PC-9 (cell line): Measurements from ENCODE around the gene ABCA2. TPM values are rescaled to one million over a fixed set of nuclear protein-coding genes. Genes with fewer than 3 reads are reported as not detected.

ENCODE experiments used
- BruUV-seq: library from RNA; stranded (reverse); fragments of 400-500 nt; replicated peaks from 2 replicates; lab custom pipeline; 2021; lab: Mats Ljungman, UMichigan
- CTCF ChIA-PET: fragments of 300-600 bp; sonication (Branson Sonifier 250); formaldehyde crosslinking; loops from one replicate; lab custom pipeline; 2022; ENCODE audit warnings: antibody characterized with exemption; lab: Charles Lee
- POLR2A ChIA-PET: fragments of 300-600 bp; sonication (Branson Sonifier 250); formaldehyde crosslinking; loops from one replicate; lab custom pipeline; 2022; ENCODE audit warnings: antibody characterized with exemption; ENCODE audit not compliant: unreplicated experiment; lab: Charles Lee
- DNase-seq, 2 experiments: peaks; one replicate each; pipeline versions ENCODE4 v3.0.0 to v3.0.0-alpha.2; 2015 to 2022; ENCODE audit warnings: mixed read lengths in 1 of 2
- H2AFZ ChIP-seq: fragments of 200-600 bp; sonication (generic); 2 replicates; pipeline ENCODE4 v1.8.1; 2017; ENCODE audit warnings: antibody characterized with exemption
- H3F3A ChIP-seq: fragments of 200-600 bp; sonication (generic); 2 replicates; pipeline ENCODE4 v1.8.1; 2017; ENCODE audit warnings: antibody characterized with exemption, mild to moderate bottlenecking, low read depth; ENCODE audit not compliant: insufficient read depth
- H3K27ac ChIP-seq: fragments of 200-600 bp; sonication (generic); 2 replicates; pipeline ENCODE4 v1.6.1; 2016; ENCODE audit warnings: mixed run types
- H3K27me3 ChIP-seq: fragments of 200-600 bp; sonication (generic); 2 replicates; pipeline ENCODE4 v1.6.1; 2016; ENCODE audit warnings: low read depth, mixed run types; ENCODE audit not compliant: insufficient read depth
- H3K36me3 ChIP-seq: fragments of 200-600 bp; sonication (generic); 2 replicates; pipeline ENCODE4 v1.6.1; 2016; ENCODE audit warnings: low read depth, mixed run types
- H3K4me1 ChIP-seq: fragments of 200-600 bp; sonication (generic); replicated peaks from 2 replicates; pipeline ENCODE4 v1.6.1; 2016; ENCODE audit warnings: mixed run types; ENCODE audit not compliant: insufficient read depth
- H3K4me2 ChIP-seq: fragments of 200-600 bp; sonication (generic); 2 replicates; pipeline ENCODE4 v1.6.1; 2017; ENCODE audit warnings: mixed run types
- H3K4me3 ChIP-seq: fragments of 200-600 bp; sonication (generic); 2 replicates; pipeline ENCODE4 v1.6.1; 2016; ENCODE audit warnings: mixed run types
- H3K79me2 ChIP-seq: fragments of 200-600 bp; sonication (generic); 2 replicates; pipeline ENCODE4 v1.6.1; 2017; ENCODE audit warnings: low read depth, mixed run types
- H3K9me2 ChIP-seq: fragments of 200-600 bp; sonication (generic); 2 replicates; pipeline ENCODE4 v1.8.1; 2017; ENCODE audit warnings: mild to moderate bottlenecking; ENCODE audit not compliant: insufficient read depth
- H3K9me3 ChIP-seq: fragments of 200-600 bp; sonication (generic); 2 replicates; pipeline ENCODE4 v1.8.1; 2016; ENCODE audit warnings: low read depth; ENCODE audit not compliant: insufficient read depth
- H4K20me1 ChIP-seq: fragments of 200-600 bp; sonication (generic); 2 replicates; pipeline ENCODE4 v1.8.1; 2017; ENCODE audit not compliant: insufficient read depth
- CTCF ChIP-seq: fragments of 200-600 bp; sonication (generic); conservative IDR thresholded peaks from 2 replicates; pipeline ENCODE4 v1.6.1; 2017; ENCODE audit warnings: mixed run types, antibody characterized with exemption, mild to moderate bottlenecking, moderate library complexity
- EZH2 ChIP-seq: fragments of 200-600 bp; sonication (generic); IDR thresholded peaks from 2 replicates; pipeline ENCODE4 v1.8.0; 2017; ENCODE audit warnings: antibody characterized with exemption, low read depth
- intact Hi-C: fragments of 100-400 bp; cut with micrococcal nuclease; formaldehyde crosslinking; loops from one replicate; pipeline ENCODE4 v1.10.0; 2022; ENCODE audit not compliant: unreplicated experiment
- total RNA-seq: library from RNA; stranded (reverse); gene quantifications from 2 replicates; pipeline ENCODE4 v1.2.3, GENCODE V29; 2021

Gene ABCA2
- total RNA-seq, 1 experiment from 2014 or later, result 79.2 TPM

GRCh38 chr9:136958473-136958872 lies 69.6 kb downstream of the ABCA2 start:
- H3F3A ChIP-seq, result peaks cover 8% of the 10 kb centered on the region; the same call in 1 of the 2 replicates

GRCh38 chr9:136957901-136958300 lies 70.1 kb downstream of the ABCA2 start:
- ChIA-PET POLR2A (no interaction called here), CTCF (no interaction called here)
- Histone ChIP-seq H3K9me3 (no peaks in the 10 kb centered on the region), H3K4me1 (no peaks in the 10 kb centered on the region), H3F3A (peaks cover 6% of the 10 kb centered on the region; the same call in 1 of the 2 replicates), H3K4me3 (no peak overlapping the region), H3K27me3 (no peaks in the 10 kb centered on the region), H3K79me2 (no peaks in the 10 kb centered on the region), H3K4me2 (no peak overlapping the region), H3K36me3 (no peaks in the 10 kb centered on the region), H4K20me1 (no peaks in the 10 kb centered on the region), H2AFZ (no peak overlapping the region), H3K27ac (no peak overlapping the region), H3K9me2 (no peaks in the 10 kb centered on the region)
- intact Hi-C loops, result no loop called here
- no TSS peak for BruUV-seq
- no peak for DNase-seq
- no peak for TF ChIP-seq EZH2
- no peak for TF ChIP-seq CTCF

More at GRCh38 chr9:136958473-136958872, 69.6 kb downstream of the ABCA2 start:
- no peak for DNase-seq
- intact Hi-C loops, result no loop called here
- no peaks in the 10 kb centered on the region for H3K4me1 ChIP-seq
- no peaks in the 10 kb centered on the region for H3K9me2 ChIP-seq
- H4K20me1 ChIP-seq, result no peaks in the 10 kb centered on the region
- ChIA-PET CTCF (no interaction called here), POLR2A (no interaction called here)
- TF ChIP-seq CTCF (no peak), EZH2 (no peak)
- no peaks in the 10 kb centered on the region for H3K27me3 ChIP-seq
- H3K36me3 ChIP-seq, result no peaks in the 10 kb centered on the region
- H3K79me2 ChIP-seq, result no peaks in the 10 kb centered on the region
- no peaks in the 10 kb centered on the region for H3K9me3 ChIP-seq
- H3K4me2 ChIP-seq, result no peak overlapping the region
- no peak overlapping the region for H3K4me3 ChIP-seq
- H2AFZ ChIP-seq, result no peak overlapping the region
- BruUV-seq, result no TSS peak
- no peak overlapping the region for H3K27ac ChIP-seq

- no peaks in the 10 kb centered on the region for H3K4me1 ChIP-seq
- intact Hi-C loops, result no loop called here
- no peaks in the 10 kb centered on the region for H3K79me2 ChIP-seq
- no peaks in the 10 kb centered on the region for H3K36me3 ChIP-seq
- H3K4me3 ChIP-seq, result no peak overlapping the region
- H3K27me3 ChIP-seq, result no peaks in the 10 kb centered on the region
- no peaks in the 10 kb centered on the region for H4K20me1 ChIP-seq
- no peak overlapping the region for H2AFZ ChIP-seq
- no TSS peak for BruUV-seq
- no peaks in the 10 kb centered on the region for H3K9me3 ChIP-seq
- H3K27ac ChIP-seq, result no peak overlapping the region
- H3K9me2 ChIP-seq, result no peaks in the 10 kb centered on the region
- POLR2A ChIA-PET, result no interaction called here
- CTCF ChIA-PET, result no interaction called here
- TF ChIP-seq CTCF, result no peak
- no peak for TF ChIP-seq EZH2
- peaks cover 2% of the 10 kb centered on the region; the same call in 1 of the 2 replicates for H3F3A ChIP-seq
- no peak for DNase-seq
- no peak overlapping the region for H3K4me2 ChIP-seq
Measured at GRCh38 chr9:136957461-136957860, 70.6 kb downstream of the ABCA2 start.

Other genes with a start within 250 kb of the ABCA2 start
- gene TMEM141, start 236.9 kb downstream of the ABCA2 start, total RNA-seq, result 83.6 and 124 TPM in 2 replicates
- 3.6 and 5.3 TPM in 2 replicates for gene CCDC183, start 231.9 kb downstream of the ABCA2 start, total RNA-seq
- 116 and 136 TPM in 2 replicates for gene RABL6, start 220.3 kb downstream of the ABCA2 start, total RNA-seq
- gene AJM1, start 185.8 kb downstream of the ABCA2 start, total RNA-seq, result 5.3 and 5.9 TPM in 2 replicates
- gene PHPT1, start 178.8 kb downstream of the ABCA2 start, total RNA-seq, result 112 and 114 TPM in 2 replicates
- 9.2 and 11.6 TPM in 2 replicates for gene MAMDC4, start 175.9 kb downstream of the ABCA2 start, total RNA-seq
- 275 and 338 TPM in 2 replicates for gene EDF1, start 161.9 kb downstream of the ABCA2 start, total RNA-seq
- gene TRAF2, start 141.7 kb downstream of the ABCA2 start, total RNA-seq, result 42.7 and 48.0 TPM in 2 replicates
- 101 and 125 TPM in 2 replicates for gene FBXW5, start 83.5 kb downstream of the ABCA2 start, total RNA-seq
- gene C8G, start 83.0 kb downstream of the ABCA2 start, total RNA-seq, result 2.3 and 4.4 TPM in 2 replicates
- 9.3 and 14.2 TPM in 2 replicates for gene LCN12, start 76.0 kb downstream of the ABCA2 start, total RNA-seq
- gene PTGDS, start 50.7 kb downstream of the ABCA2 start, total RNA-seq, result 1.7 and 2.0 TPM in 2 replicates
- gene LCNL1, start 45.2 kb downstream of the ABCA2 start, total RNA-seq, result 0.41 and 0.43 TPM in 2 replicates
- gene PAXX, start 35.8 kb downstream of the ABCA2 start, total RNA-seq, result 54.9 and 78.9 TPM in 2 replicates
- 24.1 and 39.7 TPM in 2 replicates for gene CLIC3, start 31.7 kb downstream of the ABCA2 start, total RNA-seq
- not detected in 2 replicates for gene FUT7, start 3.9 kb upstream of the ABCA2 start, total RNA-seq
- 89.8 and 137 TPM in 2 replicates for gene NPDC1, start 17.9 kb upstream of the ABCA2 start, total RNA-seq
- gene ENTPD2, start 25.8 kb upstream of the ABCA2 start, total RNA-seq, result 9.0 and 14.1 TPM in 2 replicates
- gene SAPCD2, start 42.3 kb upstream of the ABCA2 start, total RNA-seq, result 46.9 and 50.3 TPM in 2 replicates
- gene UAP1L1, start 49.3 kb upstream of the ABCA2 start, total RNA-seq, result 9.9 and 14.7 TPM in 2 replicates
- gene MAN1B1, start 58.7 kb upstream of the ABCA2 start, total RNA-seq, result 79.3 and 107 TPM in 2 replicates
- 104 and 126 TPM in 2 replicates for gene DPP7, start 86.5 kb upstream of the ABCA2 start, total RNA-seq
- gene GRIN1, start 110.9 kb upstream of the ABCA2 start, total RNA-seq, result 0.10 TPM in 1 of 2 replicates, not detected in the other
- gene LRRC26, start 141.8 kb upstream of the ABCA2 start, total RNA-seq, result 2.3 and 2.5 TPM in 2 replicates
- 0.74 and 1.5 TPM in 2 replicates for gene TMEM210, start 143.8 kb upstream of the ABCA2 start, total RNA-seq
- 92.1 and 95.4 TPM in 2 replicates for gene ANAPC2, start 160.3 kb upstream of the ABCA2 start, total RNA-seq
- gene SSNA1, start 160.4 kb upstream of the ABCA2 start, total RNA-seq, result 98.7 and 109 TPM in 2 replicates
- gene TPRN, start 172.5 kb upstream of the ABCA2 start, total RNA-seq, result 61.0 and 61.8 TPM in 2 replicates
- 43.3 and 45.5 TPM in 2 replicates for gene TMEM203, start 177.4 kb upstream of the ABCA2 start, total RNA-seq
- 27.7 and 28.8 TPM in 2 replicates for gene NDOR1, start 177.5 kb upstream of the ABCA2 start, total RNA-seq
- 31.3 and 38.0 TPM in 2 replicates for gene RNF208, start 194.0 kb upstream of the ABCA2 start, total RNA-seq
- gene CYSRT1, start 196.9 kb upstream of the ABCA2 start, total RNA-seq, result 9.0 and 15.2 TPM in 2 replicates
- 3.9 and 4.7 TPM in 2 replicates for gene RNF224, start 199.3 kb upstream of the ABCA2 start, total RNA-seq
- 1.4 and 2.5 TPM in 2 replicates for gene SLC34A3, start 202.7 kb upstream of the ABCA2 start, total RNA-seq
- 441 and 494 TPM in 2 replicates for gene TUBB4B, start 213.1 kb upstream of the ABCA2 start, total RNA-seq
- gene STPG3, start 223.0 kb upstream of the ABCA2 start, total RNA-seq, result 0.45 and 0.46 TPM in 2 replicates
- 94.2 and 103 TPM in 2 replicates for gene NELFB, start 227.1 kb upstream of the ABCA2 start, total RNA-seq
- gene TOR4A, start 249.5 kb upstream of the ABCA2 start, total RNA-seq, result 48.9 and 59.9 TPM in 2 replicates